Esophagus (tissue), 2 donors: ENCODE measurements around the gene ZNF138. TPM values are rescaled to one million over a fixed set of nuclear protein-coding genes. Genes with fewer than 3 reads are reported as not detected.

ENCODE experiments used
- H3K27ac ChIP-seq, 2 donors: one replicate each; pipeline ENCODE4 v1.5.1; 2013; ENCODE audit warnings: low read depth in 2 of 2, mild to moderate bottlenecking in 2 of 2, inconsistent platforms in 1 of 2, low read length in 1 of 2, moderate library complexity in 1 of 2
- H3K27me3 ChIP-seq, 2 donors: one replicate each; pipeline ENCODE4 v1.6.1; 2013; ENCODE audit warnings: low read length in 2 of 2, control low read depth in 1 of 2, mild to moderate bottlenecking in 1 of 2; ENCODE audit not compliant: insufficient read depth in 2 of 2, control insufficient read depth in 1 of 2
- H3K36me3 ChIP-seq, 2 donors: one replicate each; pipeline ENCODE4 v1.6.1; 2013; ENCODE audit warnings: low read length in 1 of 2; ENCODE audit not compliant: control insufficient read depth in 2 of 2, insufficient read depth in 2 of 2
- H3K4me1 ChIP-seq, 2 donors: one replicate each; pipeline ENCODE4 v1.6.1; 2013; ENCODE audit warnings: low read length in 1 of 2; ENCODE audit not compliant: control insufficient read depth in 2 of 2, insufficient read depth in 2 of 2
- H3K4me3 ChIP-seq, 2 donors: one replicate each; pipeline ENCODE4 v1.5.1; 2013; ENCODE audit warnings: low read length in 2 of 2, mild to moderate bottlenecking in 2 of 2, low read depth in 1 of 2, moderate library complexity in 1 of 2
- H3K9me3 ChIP-seq, 2 donors: one replicate each; pipeline ENCODE4 v1.6.1; 2013; ENCODE audit warnings: mild to moderate bottlenecking in 2 of 2, low read depth in 1 of 2, low read length in 1 of 2, moderate library complexity in 1 of 2; ENCODE audit not compliant: control insufficient read depth in 2 of 2, insufficient read depth in 1 of 2
- WGBS, 2 donors: extraction: QIAGEN DNeasy Blood & Tissue Kit; methylation state at CpG; one replicate each; pipeline ENCODE4 v1.1.7; 2013; 5-methylcytosine and 5-hydroxymethylcytosine counted together
- polyA plus RNA-seq, 2 donors: library from polyadenylated mRNA; stranded (reverse); fragments of 200-250 nt; gene quantifications; one replicate each; pipeline ENCODE4 v1.2.3, GENCODE V29; 2013
- donor health status: healthy with polysubstance abuse.
- donor health status: Bipolar disorder and iron deficiency.

Gene ZNF138
- polyA plus RNA-seq, 2 donors: 3.2 to 6.9 TPM

- no peaks in the 10 kb centered on the region for H3K36me3 ChIP-seq
- H3K9me3 ChIP-seq: peaks cover 4 to 15% of the 10 kb centered on the region in 2 donors
- no peak overlapping the region for H3K27ac ChIP-seq
- peaks cover 0 to 3% of the 10 kb centered on the region in 2 donors for H3K4me1 ChIP-seq
- 94 to 96% methylated on average over 10 of the region's 10 CpGs for WGBS, 2 donors
- H3K27me3 ChIP-seq: no peaks in the 10 kb centered on the region
- no peak overlapping the region for H3K4me3 ChIP-seq
These were observed 78.9 kb downstream of the ZNF138 start for GRCh38 chr7:64873155-64873500.

- H3K4me1 ChIP-seq: peaks cover 0 to 3% of the 10 kb centered on the region in 2 donors
- H3K27ac ChIP-seq: no peak overlapping the region
- peaks cover 4 to 15% of the 10 kb centered on the region in 2 donors for H3K9me3 ChIP-seq
- no peak overlapping the region for H3K4me3 ChIP-seq
- no peaks in the 10 kb centered on the region for H3K36me3 ChIP-seq
- WGBS, 2 donors: 71 to 74% methylated on average over 5 of the region's 5 CpGs
- H3K27me3 ChIP-seq: no peaks in the 10 kb centered on the region
These were observed 79.3 kb downstream of the ZNF138 start for GRCh38 chr7:64873517-64873916.

DNA sequence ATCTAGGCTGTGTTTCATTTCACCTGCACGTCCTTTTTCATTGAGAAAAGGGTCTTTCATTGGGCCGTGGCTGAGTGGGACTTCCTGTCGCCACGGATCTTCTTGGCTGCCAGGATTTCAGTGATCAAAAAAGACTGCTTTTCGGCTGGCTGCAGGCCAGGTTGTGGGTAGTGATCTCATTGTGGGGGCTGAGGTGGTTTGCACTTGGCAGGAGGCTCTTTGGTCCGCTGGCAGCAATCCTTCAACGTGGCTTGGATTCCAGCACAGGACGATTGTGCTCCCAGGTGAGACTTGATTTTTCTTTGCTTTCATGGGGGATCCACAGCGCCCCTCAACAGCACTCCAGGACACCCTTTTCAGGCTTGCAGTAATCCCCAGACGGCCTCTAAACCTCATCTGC lies 79.9 kb downstream of the ZNF138 start:
- no peaks in the 10 kb centered on the region for H3K36me3 ChIP-seq
- H3K4me1 ChIP-seq: peaks cover 0 to 3% of the 10 kb centered on the region in 2 donors
- no peaks in the 10 kb centered on the region for H3K27me3 ChIP-seq
- H3K9me3 ChIP-seq: peaks cover 4 to 15% of the 10 kb centered on the region in 2 donors
- WGBS, 2 donors: 66 to 73% methylated on average over 10 of the region's 10 CpGs
- no peak overlapping the region for H3K27ac ChIP-seq
- no peak overlapping the region for H3K4me3 ChIP-seq

GRCh38 chr7:64874562-64875250 lies 80.5 kb downstream of the ZNF138 start:
- H3K4me1 ChIP-seq: peaks cover 0 to 3% of the 10 kb centered on the region in 2 donors
- no peak overlapping the region for H3K4me3 ChIP-seq
- no peaks in the 10 kb centered on the region for H3K36me3 ChIP-seq
- peaks cover 5 to 16% of the 10 kb centered on the region in 2 donors for H3K9me3 ChIP-seq
- 84 to 85% methylated on average over 23 of the region's 23 CpGs for WGBS, 2 donors
- H3K27me3 ChIP-seq: no peaks in the 10 kb centered on the region
- H3K27ac ChIP-seq: no peak overlapping the region

DNA sequence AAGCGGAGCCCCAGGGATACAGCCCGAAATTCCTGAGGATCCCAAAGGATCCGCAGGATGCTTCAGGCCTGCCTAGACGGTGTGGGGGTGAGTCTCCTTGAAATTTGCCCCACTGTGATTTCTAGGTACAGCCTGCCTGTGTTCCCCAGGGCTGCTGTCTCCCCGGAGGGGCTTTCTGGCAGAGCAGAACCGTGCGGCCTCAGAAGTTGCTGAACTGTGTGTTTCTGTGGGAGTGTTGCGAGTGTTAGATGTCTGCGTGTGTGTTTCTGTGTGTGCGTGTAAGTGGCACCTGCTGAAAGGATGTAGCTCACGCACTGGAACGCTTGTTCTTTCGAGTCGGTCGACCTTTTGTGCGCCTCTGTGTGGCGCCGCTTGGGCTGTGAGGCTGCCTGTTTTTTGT lies 81.0 kb downstream of the ZNF138 start:
- H3K4me3 ChIP-seq: no peak overlapping the region
- H3K27ac ChIP-seq: no peak overlapping the region
- WGBS, 2 donors: 90 to 92% methylated on average over 18 of the region's 18 CpGs
- H3K27me3 ChIP-seq: no peaks in the 10 kb centered on the region
- no peaks in the 10 kb centered on the region for H3K36me3 ChIP-seq
- H3K4me1 ChIP-seq: peaks cover 0 to 3% of the 10 kb centered on the region in 2 donors
- H3K9me3 ChIP-seq: peaks cover 11 to 15% of the 10 kb centered on the region in 2 donors

- 92 to 93% methylated on average over 23 of the region's 23 CpGs for WGBS, 2 donors
- Histone ChIP-seq H3K9me3 (peaks cover 15% of the 10 kb centered on the region in 2 donors), H3K4me3 (no peak overlapping the region), H3K27me3 (no peaks in the 10 kb centered on the region), H3K36me3 (no peaks in the 10 kb centered on the region), H3K27ac (no peak overlapping the region), H3K4me1 (peaks cover 0 to 3% of the 10 kb centered on the region in 2 donors)
These were observed 81.6 kb downstream of the ZNF138 start for GRCh38 chr7:64875658-64876406.

DNA sequence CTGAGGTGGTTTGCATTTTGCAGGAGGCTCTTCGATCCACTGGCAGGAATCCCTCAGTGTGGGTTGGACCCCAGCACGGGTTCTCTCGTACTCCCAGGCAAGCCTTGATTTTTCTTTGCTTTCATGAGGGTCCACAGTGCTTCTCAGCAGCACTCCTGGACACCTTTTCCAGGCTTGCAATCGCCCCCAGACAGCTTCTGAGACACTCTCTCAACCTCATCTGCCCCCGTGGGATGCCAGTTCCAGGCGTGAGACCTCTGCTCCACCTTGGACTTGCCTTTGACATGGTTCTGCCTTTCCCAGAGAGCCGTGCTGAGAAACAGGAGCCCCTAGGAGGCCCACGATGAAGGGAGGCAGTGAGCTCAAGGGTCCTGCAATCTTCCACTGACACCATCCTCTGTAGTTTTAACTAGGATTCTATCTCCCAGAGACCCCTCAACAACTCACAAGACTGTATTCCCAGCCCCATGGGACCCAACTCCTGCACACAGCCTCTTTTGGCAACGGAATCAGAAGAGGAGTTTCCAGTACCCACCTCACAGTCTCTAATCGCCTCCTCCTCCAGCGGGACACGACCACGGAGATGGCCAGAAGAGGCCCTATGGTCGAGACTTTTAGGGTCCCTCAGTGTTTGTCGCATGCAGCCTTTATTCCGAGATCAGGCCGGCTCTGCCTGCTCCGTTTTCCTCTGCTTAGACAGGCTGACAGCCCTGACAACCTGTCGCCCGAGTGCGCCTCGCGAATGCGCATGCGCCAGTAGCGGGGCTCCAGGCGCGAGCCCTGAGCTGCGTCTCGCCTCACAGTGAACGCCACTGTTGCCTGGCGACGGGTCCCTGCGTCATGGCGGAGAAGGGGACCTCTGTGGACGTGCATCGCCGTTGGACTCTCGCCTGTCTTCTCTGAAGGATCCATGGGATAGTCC lies 82.8 kb downstream of the ZNF138 start:
- Histone ChIP-seq H3K27me3 (no peaks in the 10 kb centered on the region), H3K36me3 (no peaks in the 10 kb centered on the region), H3K9me3 (peaks cover 11 to 15% of the 10 kb centered on the region in 2 donors), H3K4me3 (peak overlapping the region; percentile 3 to 30), H3K27ac (no peak overlapping the region), H3K4me1 (peaks cover 0 to 6% of the 10 kb centered on the region in 2 donors)
- 24 to 27% methylated on average over 39 of the region's 39 CpGs for WGBS, 2 donors

- peaks cover 5 to 6% of the 10 kb centered on the region in 2 donors for H3K4me1 ChIP-seq
- H3K4me3 ChIP-seq: peak overlapping the region in 1 of 2 donors; percentile 30
- H3K27me3 ChIP-seq: no peaks in the 10 kb centered on the region
- H3K36me3 ChIP-seq: no peaks in the 10 kb centered on the region
- peaks cover 11 to 15% of the 10 kb centered on the region in 2 donors for H3K9me3 ChIP-seq
- 72 to 76% methylated on average over 34 of the region's 34 CpGs for WGBS, 2 donors
- no peak overlapping the region for H3K27ac ChIP-seq
These were observed 83.7 kb downstream of the ZNF138 start for GRCh38 chr7:64877714-64878610.
